Astrocyte of the cerebellum (primary cell): ENCODE data around the gene C1orf105.

Experiments
- DNase-seq: peaks from one replicate; pipeline ENCODE4 v3.0.0-alpha.2; 2011; ENCODE audit warnings: low read depth
- H3K4me3 ChIP-seq: 2 replicates; pipeline ENCODE4 v1.5.1; 2011; ENCODE audit warnings: mild to moderate bottlenecking, low read depth, low read length, moderate library complexity
- CTCF ChIP-seq: IDR thresholded peaks from 2 replicates; pipeline ENCODE4 v1.5.1; 2012; ENCODE audit warnings: low read length, low read depth, moderate library complexity, mild to moderate bottlenecking; ENCODE audit errors: missing control alignments
- in situ Hi-C: cut with HindIII; loops from 2 replicates; pipeline ENCODE4 v1.10.0; 2017; ENCODE audit warnings: low sequenced_read_pairs

Gene C1orf105

GRCh38 chr1:172416496-172417035, 3.9 kb upstream of the C1orf105 start:
- no peak for TF ChIP-seq CTCF
- no peak overlapping the region for H3K4me3 ChIP-seq
- in situ Hi-C loops, result no loop called here
- no peak for DNase-seq

- H3K4me3 ChIP-seq, result no peak overlapping the region
- no peak for TF ChIP-seq CTCF
- no peak for DNase-seq
- in situ Hi-C loops, result no loop called here
Observed at GRCh38 chr1:172417557-172417956, 2.9 kb upstream of the C1orf105 start.

- in situ Hi-C loops, result no loop called here
- H3K4me3 ChIP-seq, result no peak overlapping the region
- no peak for DNase-seq
- no peak for TF ChIP-seq CTCF
Observed at GRCh38 chr1:172421974-172422604, 1.6 kb downstream of the C1orf105 start.

- TF ChIP-seq CTCF, result no peak
- no peak for DNase-seq
- in situ Hi-C loops, result no loop called here
- H3K4me3 ChIP-seq, result no peak overlapping the region
Observed at GRCh38 chr1:172423336-172423735, 2.9 kb downstream of the C1orf105 start.

- no peak for TF ChIP-seq CTCF
- no peak overlapping the region for H3K4me3 ChIP-seq
- no peak for DNase-seq
- in situ Hi-C loops, result no loop called here
Observed at GRCh38 chr1:172425339-172425738, 4.9 kb downstream of the C1orf105 start.

- no peak for TF ChIP-seq CTCF
- H3K4me3 ChIP-seq, result no peak overlapping the region
- in situ Hi-C loops, result no loop called here
- no peak for DNase-seq
Observed at GRCh38 chr1:172427191-172427590, 6.7 kb downstream of the C1orf105 start.
